ENCODE results near the gene RBBP8NL.

RBBP8NL gene

DNA sequence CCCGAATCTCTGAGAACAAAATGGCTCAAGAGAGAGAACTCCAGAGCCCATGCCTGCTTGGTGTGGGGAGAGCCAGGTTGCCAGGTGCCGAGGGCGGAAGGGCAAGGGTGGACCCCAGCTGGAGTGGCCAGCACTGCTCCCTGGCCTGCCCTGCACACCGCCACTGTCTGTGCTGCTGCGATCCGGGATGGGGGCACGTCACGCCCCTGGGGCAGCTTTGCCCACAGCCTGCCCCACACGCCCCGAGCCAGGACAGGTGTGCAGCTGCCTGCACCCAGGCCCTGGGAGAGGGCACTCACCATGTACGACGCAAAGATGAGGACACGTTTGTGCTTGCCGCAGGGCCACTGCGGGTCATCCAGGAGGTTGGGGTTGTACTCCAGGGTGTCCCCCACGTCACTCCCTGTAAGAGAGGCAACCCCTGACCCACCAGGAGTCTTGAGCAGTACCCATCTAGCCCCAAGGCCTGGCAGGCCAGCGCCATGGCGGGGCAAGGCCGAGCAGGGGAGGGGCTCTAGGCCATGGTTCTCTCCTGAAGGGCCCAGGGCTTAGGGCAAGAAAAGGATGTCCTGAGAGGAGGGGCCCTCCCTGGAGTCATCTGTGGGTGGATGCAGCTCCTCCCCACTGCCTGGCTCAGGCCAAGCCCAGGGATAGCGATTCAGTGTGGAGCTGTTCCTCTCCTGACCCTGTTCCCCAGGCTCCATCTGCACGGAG is 34.6 kb downstream of the RBBP8NL start:
- DNase-seq (ENCODE audit: low read depth, low spot score), result no peak

DNA sequence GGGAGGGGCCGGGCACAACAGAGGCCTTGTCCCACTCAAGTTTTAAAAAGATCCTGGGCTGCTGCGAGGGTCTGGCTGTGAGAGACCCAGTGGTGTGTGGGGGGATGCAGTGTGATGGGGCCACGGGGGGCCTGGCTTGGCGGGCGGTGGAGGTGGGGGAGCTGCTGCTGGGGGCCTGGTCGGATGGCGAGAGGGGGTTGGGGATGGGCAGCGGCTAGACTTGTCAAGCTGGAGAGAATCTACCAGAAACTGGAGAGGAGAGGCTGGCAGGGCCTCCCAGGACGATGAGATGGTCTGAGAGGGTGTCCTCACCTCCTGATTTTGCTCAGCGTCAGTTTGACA is 35.3 kb downstream of the RBBP8NL start:
- no peak for DNase-seq (ENCODE audit: low read depth, low spot score)

DNA sequence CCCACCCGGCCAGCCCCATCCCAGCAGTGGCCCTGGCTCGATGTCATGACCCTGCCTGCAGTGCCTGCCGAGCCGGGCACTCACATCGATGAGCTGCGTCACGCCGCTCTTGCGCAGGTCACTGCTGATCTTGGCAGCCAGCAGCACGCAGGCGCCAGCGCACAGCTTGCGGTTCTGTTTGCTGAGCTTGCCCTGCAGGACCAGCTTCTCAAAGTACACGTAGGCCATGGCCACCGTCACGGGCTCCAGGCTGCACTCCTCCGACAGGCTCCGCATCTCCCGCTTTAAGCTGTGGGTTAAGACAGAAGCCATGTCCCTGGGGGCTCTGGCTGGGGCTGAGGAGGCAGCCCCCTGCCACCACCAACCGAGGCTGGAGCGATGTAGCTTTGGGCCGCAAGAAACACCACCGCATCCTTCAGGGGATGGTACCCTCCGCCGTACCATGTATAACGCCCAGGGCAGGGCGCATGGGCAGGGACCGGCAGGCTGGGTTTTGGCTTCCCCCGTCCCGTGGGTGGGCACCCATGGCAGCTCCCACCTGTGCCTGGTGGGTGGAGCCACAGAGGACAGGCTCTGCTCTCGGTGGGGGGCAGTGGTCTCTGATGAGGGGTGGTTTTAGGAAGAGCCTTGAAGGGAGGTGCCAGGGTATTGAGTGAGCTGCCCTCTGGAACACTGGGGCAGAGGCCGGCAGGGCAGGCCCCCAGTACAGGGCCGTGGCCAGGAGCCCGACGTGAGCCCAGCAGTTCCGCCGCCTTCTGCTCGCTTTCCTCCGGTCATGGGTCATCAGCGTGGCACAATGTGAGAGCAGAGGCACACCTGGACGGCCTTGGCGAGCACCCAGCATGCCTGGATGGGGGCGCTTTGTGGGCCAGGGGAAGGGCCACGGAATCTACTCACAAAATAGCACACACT is 35.9 kb downstream of the RBBP8NL start:
- DNase-seq (ENCODE audit: low read depth, low spot score), result no peak

DNA sequence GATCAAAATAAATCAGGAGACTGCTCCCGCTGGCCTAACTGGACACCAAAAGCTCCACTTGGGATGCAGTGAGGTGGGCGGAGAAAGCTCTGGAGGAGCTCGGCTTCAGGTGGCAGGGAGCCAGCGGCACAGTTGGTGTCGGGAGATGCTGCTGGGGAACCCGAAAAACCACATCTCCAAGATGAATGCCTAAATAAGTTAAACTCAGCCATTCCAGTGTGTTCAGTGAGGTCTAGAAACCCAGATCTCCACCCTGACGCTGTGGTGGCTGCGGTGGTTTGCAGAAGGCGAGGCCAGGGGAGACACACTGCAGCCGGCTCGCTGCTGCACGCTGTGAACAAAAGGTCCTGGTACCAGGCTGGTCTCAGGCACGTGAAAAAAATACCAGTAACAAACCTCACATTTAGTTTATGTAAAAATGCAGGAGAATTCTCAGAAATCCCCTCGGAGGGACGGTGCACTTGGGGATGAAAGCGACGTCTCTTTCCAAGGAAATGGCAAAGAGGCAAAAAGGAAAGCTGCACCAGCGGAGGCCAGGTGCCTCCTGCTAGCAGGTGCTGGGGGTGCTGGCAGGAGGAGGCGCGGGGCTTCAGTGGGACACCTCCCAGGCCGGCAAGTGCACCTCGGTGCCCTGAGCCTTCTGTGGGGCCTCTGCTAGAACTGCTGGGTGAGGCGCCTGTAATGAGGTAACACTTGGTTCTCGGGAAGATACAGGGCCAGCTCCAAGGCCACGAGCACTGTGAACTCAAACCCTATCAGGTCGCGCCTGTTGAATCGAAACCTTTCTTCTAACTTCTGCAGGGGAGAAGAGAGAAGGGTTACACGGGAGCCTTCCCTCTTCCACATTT is 36.8 kb downstream of the RBBP8NL start:
- DNase-seq (ENCODE audit: low read depth, low spot score), result no peak

DNA sequence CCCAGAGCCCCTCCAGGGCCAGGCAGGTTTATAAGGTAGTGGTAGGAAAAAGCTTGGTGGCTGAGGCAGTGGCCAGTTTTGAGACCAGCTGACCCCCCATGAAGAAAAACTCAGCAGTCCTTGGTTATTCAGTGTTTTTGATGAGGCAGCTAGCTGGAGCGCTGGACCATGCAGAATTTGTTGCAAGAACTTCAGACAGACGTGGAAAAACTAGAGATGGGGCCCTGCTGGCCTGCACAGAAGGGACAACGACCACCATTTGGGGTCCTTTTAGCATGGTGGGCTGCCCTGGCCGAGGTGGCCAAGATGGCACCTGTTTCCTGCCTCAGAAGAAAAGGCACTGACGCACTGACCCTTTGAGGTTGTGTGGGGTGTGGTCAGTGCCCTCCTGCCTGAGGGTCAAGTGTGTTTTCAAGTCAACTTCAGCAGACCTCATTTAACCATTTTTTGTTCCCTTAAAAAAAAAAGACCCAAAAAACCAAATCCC is 37.7 kb downstream of the RBBP8NL start:
- no peak for DNase-seq (ENCODE audit: low read depth, low spot score)

DNA sequence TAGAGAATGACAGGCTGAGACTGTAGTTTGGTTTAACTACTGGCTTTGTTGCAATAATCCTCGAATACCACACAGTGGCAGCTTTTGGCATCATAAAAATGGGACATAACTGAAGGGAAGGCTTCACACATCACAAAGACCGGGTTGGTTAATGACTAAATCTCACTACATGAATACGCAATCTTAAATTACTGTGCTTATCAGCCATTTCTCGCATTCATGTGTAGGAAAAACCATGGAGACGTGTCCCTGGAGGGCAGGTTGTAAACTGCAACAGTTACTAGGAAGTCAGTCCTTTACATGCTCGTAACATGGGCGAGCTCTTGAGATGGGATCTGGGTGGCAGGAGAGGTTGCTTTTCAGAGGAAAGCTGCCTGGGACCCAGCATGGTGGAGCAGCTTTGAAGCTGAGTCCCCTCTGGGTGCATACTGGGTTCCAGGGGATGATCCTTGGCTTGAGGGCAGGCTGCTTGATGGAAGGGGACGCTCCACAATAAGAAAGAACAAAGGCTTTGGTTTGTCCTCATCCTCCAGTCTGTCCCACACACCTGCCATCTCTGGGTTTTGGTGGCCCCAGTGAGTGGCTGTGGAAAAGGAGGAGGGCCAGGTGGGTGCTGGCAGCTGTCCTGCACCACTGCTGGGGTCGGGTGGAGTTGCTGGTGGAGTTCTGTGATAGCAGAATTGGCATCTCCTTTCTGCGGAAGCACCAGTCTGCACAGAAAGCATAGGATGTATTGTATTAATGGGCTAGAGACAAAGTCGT is 38.3 kb downstream of the RBBP8NL start:
- no peak for DNase-seq (ENCODE audit: low read depth, low spot score)

DNA sequence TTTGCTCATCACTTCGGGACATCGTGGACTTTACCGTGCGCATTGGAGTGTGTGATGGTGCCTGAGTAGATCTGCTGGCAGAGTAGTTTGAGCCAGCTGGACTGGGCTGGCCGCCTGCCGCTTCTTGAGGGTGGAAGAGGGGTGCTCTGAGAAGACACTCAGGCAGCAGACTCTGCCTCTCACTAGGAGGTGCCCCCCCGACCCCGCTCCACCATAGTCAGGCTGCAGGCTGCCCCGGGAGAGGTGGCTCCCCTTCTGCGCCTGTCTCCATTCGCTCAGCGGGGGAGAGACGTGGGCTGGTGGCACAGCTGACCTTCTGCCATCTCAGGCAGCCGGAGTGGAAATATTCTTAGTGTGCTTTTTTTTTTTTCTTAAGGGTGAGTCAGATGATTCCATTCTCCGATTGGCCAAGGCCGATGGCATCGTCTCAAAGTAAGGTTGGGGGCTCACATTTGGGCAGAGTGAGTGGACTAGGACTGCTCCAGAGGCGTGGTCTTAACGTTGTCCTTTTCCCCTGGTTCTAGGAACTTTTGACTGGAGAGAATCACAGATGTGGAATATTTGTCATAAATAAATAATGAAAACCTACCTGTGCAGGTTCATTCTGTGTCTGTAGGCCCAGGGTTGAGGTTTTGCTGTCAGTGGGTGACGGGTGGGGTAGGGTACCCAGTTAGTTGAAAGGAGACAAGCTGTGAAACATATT is 39.3 kb downstream of the RBBP8NL start:
- DNase-seq (ENCODE audit: low read depth, low spot score), result no peak

DNA sequence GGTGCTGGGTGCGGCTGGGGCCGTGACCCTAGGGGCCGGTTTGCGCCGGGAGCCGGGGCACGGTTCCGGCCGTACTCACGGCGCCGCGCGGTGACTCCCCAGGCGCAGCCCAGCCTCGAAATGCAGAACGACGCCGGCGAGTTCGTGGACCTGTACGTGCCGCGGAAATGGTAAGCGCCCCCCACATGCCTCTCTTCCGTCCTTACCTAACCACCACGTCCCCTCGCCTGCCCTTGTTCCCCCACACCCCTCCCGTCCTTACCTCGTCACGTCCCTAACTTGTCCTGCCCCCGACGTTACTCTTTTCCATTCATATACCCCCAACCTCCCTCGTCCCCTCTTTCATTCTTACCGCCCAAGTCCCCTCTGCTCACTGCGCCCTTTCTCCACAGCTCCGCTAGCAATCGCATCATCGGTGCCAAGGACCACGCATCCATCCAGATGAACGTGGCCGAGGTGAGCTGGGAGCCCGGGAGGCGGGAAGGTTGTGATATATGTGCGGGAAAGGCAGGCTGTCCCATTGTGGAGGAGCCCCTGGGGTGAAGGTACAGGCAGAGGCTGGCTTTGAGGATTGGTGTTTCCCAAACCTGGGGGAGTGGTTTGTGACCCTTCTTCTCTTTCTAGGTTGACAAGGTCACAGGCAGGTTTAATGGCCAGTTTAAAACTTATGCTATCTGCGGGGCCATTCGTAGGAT is 40.0 kb downstream of the RBBP8NL start:
- no peak for DNase-seq (ENCODE audit: low read depth, low spot score)

DNA sequence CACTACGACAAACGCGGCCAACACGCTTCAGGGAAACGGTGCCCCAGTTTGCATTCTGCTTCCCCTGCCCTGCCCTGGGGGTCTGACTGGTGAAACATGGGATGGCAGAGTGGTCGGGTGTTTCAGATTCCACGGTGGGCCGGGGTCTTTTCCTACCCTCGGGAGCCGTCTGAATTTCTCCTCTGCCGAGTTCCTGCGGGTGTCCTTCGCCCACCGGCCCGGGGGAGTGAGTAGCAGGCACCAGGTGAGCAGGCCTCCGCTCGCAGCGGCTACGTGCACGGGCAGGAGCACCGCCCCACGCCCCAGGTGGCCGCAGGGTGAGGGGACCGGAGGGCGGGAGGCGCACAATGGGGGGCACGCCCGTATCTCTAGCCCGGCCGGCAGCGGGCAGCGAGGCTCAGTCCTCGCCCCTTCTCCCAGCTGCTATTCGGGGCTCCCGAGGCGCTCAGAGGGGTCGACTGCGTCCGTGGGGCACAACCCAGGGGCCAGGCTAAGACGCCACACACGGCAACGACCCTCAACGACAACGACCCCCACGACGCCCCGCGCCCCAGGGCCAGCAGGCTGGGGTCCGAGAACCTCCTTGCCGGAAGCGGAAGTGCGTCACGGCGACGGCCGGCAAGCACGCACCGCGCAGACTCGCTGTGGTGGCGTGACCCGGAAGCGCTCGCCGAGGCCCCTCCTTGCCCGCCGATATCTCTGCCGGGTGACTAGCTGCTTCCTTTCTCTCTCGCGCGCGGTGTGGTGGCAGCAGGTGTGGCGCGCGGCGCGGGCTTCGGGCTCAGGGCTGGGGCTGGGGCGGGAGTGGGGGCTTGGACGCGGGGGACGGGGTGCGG is 40.7 kb downstream of the RBBP8NL start, which contains the start of gene RPS21:
Gene RPS21, plus strand, starts transcription at position 721 of the 836 bp plus-strand sequence. CDS start 236 bp downstream, outside the sequence.
- peak; percentile 97 for DNase-seq (ENCODE audit: low read depth, low spot score)

DNA sequence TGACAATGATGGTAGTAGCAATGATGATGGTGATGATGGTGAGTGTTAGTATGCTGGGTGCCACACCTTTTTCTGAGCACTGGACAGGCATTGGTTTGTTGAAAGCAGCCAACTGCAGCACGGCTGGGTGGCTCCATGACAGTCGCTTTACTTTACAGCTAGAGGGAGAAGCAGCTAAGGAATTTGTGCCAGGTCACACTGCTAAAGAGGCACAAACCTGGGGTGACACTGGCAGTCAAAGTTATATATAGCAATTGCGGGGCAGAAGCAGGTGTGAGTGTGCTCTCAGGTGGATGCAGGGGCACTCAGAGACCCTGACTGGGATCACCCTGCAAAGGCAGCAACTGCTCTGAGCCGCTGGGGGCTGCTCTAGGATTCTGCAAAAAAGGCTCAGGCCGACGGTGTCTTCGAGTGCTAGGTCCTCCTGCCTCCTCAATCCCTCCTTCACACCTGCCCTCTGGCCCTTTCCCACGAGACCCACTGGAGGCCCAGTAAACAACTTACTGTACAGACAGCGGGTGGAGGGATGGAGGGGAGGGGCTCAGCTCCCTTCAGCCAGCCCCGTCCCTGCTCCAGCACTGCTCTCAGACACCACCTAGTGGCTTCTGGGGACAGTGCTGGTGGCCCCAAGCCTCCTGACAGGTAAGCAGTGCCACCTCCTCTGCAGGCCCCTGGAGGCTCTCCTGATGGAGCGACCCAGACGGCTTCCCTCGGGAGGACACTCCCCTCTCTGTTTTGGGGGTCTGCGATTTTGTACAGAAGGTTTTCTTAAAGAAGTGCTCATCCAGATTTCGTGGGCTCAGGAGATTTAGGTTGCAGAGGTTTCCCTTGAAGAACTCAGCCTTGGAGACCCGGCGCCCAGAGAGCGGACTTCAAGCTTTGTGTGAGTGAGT is 44.8 kb downstream of the RBBP8NL start:
- peak; percentile 90 for DNase-seq (ENCODE audit: low read depth, low spot score)

DNA sequence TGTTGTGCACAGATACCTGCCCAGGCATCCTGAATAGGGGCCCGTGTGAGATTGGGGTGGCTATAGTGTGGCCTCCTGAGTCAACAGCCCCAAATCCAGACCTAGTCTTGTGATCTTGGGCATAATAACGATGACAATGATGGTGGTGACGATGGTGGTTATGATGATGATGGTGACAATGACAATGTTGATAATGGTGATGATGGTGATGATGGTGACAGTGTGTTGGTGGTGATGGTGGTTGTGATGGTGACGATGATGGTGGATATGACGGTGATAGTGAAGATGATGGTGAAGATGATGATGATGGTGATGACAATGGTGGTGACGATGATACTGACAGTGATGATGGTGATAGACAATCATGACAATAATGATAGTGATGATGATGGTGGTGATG is 45.5 kb downstream of the RBBP8NL start:
- DNase-seq (ENCODE audit: low read depth, low spot score), result no peak

DNA sequence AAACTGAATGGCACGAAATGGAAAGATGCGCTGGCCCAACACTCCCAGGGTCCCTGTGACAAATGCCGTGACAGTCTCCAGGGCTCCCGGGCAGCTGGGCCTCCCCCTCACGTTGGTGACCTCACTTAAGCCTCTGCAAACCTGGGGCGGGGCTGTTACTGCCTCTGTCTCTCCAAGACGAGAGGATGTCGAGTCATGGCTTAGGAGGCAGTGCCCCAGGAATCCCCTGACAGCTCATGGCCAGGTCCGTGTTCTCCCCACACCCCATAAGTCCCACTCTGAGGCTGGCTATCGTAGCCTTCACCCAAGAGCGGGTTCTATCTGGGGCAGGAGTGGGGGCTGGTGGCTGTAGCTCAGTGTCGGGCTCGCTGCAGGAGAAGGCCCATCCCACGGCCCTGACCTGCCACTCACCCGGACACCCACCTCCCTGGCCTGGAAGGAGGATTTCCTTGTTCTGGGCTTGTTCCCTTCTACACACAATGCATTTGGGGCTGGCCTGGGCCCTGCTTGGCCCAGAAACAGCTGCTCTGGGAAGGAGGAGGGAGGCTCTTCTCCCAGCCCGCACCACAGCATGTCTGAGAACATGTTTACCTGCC is 46.0 kb downstream of the RBBP8NL start:
- DNase-seq (ENCODE audit: low read depth, low spot score), result peak; percentile 45

DNA sequence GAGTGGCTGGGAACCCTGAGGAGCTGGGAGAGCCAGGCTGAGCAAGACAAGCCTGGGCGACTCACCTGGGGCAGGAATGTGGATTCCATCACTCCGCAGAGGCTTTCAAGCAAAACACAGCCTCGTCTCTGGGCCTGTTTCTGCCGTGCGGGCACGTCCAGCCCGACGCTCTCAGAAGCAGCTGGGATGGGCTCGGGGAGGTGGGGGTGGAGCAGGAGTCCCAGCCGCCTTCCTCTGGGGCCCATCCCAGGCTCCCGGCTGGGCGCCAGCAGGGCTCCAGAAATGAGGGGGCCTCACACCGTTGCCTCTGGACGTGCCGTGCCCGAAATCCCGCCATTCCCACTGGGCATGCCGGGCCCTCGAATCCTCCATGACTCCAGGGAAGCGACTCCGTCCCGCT is 49.1 kb downstream of the RBBP8NL start:
- DNase-seq (ENCODE audit: low read depth, low spot score), result peak; percentile 61

DNA sequence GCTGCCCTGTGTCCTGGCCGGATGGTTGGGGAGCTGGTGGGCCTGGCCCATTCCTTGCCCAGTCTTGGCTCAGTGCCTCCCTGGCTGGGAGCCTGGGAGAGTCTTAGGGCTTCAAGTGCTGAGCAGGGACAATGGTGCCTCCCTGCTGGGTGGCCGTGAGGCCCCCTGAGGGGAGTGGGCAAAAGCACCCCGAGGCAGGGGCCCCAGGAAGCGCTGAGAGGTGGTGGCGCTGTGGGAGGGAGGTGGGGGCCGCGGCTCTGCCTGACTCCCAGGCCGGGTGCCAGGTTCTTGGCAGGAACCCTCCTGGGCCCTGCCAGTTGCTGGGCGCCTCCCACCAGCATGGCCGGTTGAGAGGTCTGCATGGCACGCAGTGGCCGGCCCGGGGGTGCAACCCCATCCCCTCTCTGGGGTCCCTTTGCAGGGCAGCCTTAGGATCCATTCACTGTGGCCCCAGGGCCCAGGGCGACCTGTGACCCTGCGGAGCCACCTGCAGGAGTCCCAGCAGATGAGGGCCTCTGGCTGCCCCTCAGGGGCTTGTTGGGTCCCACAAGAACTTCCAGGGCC is 49.6 kb downstream of the RBBP8NL start:
- peak; percentile 61 for DNase-seq (ENCODE audit: low read depth, low spot score)

DNA sequence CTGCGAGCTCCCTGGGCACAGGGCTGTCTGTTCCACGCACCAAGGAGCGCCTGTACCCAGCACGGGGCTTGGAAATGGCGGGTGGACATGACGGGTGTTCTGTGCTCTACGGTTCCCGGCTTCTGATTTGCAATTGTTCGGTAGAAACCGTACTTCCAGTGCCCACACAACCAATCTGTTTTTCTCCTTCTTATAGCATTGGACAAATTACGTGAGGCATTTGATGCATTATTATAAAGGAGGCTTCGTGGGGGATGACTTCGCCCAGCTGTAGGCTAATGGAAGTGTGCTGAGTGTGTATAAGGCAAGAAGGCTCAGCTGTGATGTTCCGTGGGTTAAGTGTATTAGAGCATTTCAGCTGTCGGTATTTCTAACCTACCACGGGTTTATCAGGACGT is 50.3 kb downstream of the RBBP8NL start:
- no peak for DNase-seq (ENCODE audit: low read depth, low spot score)

DNA sequence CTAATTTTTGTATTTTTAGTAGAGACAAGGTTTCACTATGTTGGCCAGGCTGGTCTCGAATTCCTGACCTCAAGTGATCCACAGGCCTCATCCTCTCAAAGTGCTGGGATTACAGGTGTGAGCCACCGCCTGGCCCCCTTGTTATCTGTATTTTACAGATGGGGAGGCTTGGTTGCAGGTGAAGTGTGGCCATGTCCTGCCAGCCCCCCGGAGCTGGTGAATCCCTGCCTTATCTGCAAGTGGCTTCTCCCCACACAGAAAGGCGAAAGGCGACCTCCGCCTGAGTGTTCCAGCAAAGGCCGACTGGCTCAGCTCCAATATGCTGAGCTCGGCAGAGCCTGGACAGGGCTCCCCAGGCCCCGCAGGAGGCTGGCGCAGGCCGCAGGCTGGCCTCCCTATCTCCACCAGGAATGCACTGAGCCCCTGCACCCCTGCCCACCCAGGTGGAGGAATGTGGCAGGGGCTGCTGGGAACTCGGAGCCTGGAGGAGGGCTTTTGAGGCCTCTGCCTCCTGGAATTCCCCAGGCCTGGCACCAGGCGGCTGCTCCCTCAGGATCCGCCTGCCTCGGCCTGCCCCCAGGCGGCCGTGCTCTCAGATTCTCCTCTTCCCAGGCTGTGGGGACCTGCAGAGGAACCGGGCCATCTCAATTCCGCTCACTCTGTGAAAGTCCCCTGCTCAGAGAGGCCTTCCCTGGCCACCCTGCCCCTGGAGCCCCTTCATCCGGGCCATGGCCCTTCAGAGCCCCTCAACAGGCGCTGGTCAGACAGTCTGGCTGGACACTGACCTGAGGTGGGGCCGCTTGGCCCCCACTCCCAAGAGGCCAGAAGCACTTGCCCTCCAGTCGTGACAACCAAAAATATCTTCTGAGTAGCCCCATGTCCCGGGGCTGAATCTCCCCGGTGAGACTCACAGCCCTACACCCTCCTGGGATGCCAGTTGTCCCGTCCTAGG is 51.0 kb downstream of the RBBP8NL start:
- peak; percentile 94 for DNase-seq (ENCODE audit: low read depth, low spot score)

Measured in astrocyte of the hippocampus (primary cell).